Liver (tissue), 9 donors: ENCODE results near the gene IRGC. TPM values are rescaled to one million over a fixed set of nuclear protein-coding genes. Genes with fewer than 3 reads are reported as not detected.

ENCODE experiments used
- DNase-seq: peaks from one replicate; pipeline ENCODE4 v3.0.0-alpha.2; 2017; ENCODE audit warnings: low spot score
- H3K27ac ChIP-seq, 2 donors: one replicate each; pipeline ENCODE4 v1.7.0; 2013; ENCODE audit warnings: inconsistent platforms in 2 of 2, low read length in 2 of 2, control low read depth in 1 of 2, low read depth in 1 of 2, mild to moderate bottlenecking in 1 of 2
- H3K27me3 ChIP-seq, 4 donors: one replicate each; pipeline versions ENCODE4 v1.6.1 to v1.7.0; 2013; ENCODE audit warnings: low read length in 3 of 4, inconsistent platforms in 1 of 4, mild to moderate bottlenecking in 1 of 4, moderate library complexity in 1 of 4; ENCODE audit not compliant: control insufficient read depth in 4 of 4, insufficient read depth in 4 of 4
- H3K36me3 ChIP-seq, 4 donors: one replicate each; pipeline versions ENCODE4 v1.6.1 to v1.7.0; 2013; ENCODE audit warnings: low read length in 3 of 4, mild to moderate bottlenecking in 3 of 4, low read depth in 1 of 4, moderate library complexity in 1 of 4; ENCODE audit not compliant: control insufficient read depth in 4 of 4, insufficient read depth in 3 of 4
- H3K4me1 ChIP-seq, 4 donors: one replicate each; pipeline versions ENCODE4 v1.6.1 to v1.7.0; 2013; ENCODE audit warnings: low read length in 3 of 4, mild to moderate bottlenecking in 3 of 4, moderate library complexity in 1 of 4; ENCODE audit not compliant: control insufficient read depth in 4 of 4, insufficient read depth in 4 of 4
- H3K4me3 ChIP-seq, 3 donors: one replicate each; pipeline versions ENCODE4 v1.6.1 to v1.7.0; 2013; ENCODE audit warnings: low read length in 3 of 3, control low read depth in 1 of 3, low read depth in 1 of 3, mild to moderate bottlenecking in 1 of 3
- H3K9ac ChIP-seq, 2 donors: one replicate each; pipeline ENCODE4 v1.7.0; 2013; ENCODE audit warnings: low read length in 2 of 2, mild to moderate bottlenecking in 2 of 2, moderate library complexity in 2 of 2, control low read depth in 1 of 2, low read depth in 1 of 2
- H3K9me3 ChIP-seq, 4 donors: one replicate each; pipeline versions ENCODE4 v1.6.1 to v1.7.0; 2013; ENCODE audit warnings: low read length in 3 of 4; ENCODE audit not compliant: control insufficient read depth in 4 of 4
- CTCF ChIP-seq: fragments of 150-350 bp; IDR thresholded peaks from 2 replicates; pipeline ENCODE4 v1.5.1; 2017; ENCODE audit warnings: improper control_type of control experiment, low read depth, low read length; ENCODE audit not compliant: missing input control
- EGR1 ChIP-seq, 2 donors: IDR thresholded peaks; 2 replicates each; pipeline ENCODE4 v1.6.1; 2016 to 2018; ENCODE audit warnings: antibody characterized with exemption in 2 of 2, low read depth in 2 of 2
- FOXA1 ChIP-seq: IDR thresholded peaks from 2 replicates; pipeline ENCODE4 v1.6.1; 2016; ENCODE audit warnings: antibody characterized with exemption
- FOXA2 ChIP-seq: IDR thresholded peaks from 2 replicates; pipeline ENCODE4 v1.6.1; 2016; ENCODE audit warnings: antibody characterized with exemption
- GABPA ChIP-seq, 2 donors: IDR thresholded peaks in 1 of 2; conservative IDR thresholded peaks in 1 of 2; 2 replicates each; pipeline ENCODE4 v1.6.1; 2016; ENCODE audit warnings: antibody characterized with exemption in 2 of 2, mild to moderate bottlenecking in 1 of 2, moderate library complexity in 1 of 2
- HNF4A ChIP-seq, 2 donors: conservative IDR thresholded peaks; 2 replicates each; pipeline ENCODE4 v1.6.1; 2016; ENCODE audit warnings: antibody characterized with exemption in 2 of 2, mild to moderate bottlenecking in 2 of 2
- HNF4G ChIP-seq: IDR thresholded peaks from 2 replicates; pipeline ENCODE4 v1.6.1; 2016; ENCODE audit warnings: antibody characterized with exemption
- JUND ChIP-seq, 2 donors: IDR thresholded peaks; 2 replicates each; pipeline ENCODE4 v1.6.1; 2016; ENCODE audit warnings: antibody characterized with exemption in 2 of 2
- NR2F2 ChIP-seq: IDR thresholded peaks from 2 replicates; pipeline ENCODE4 v1.6.1; 2016; ENCODE audit warnings: antibody characterized with exemption
- RAD21 ChIP-seq, 2 donors: IDR thresholded peaks; 2 replicates each; pipeline ENCODE4 v1.6.1; 2016; ENCODE audit warnings: antibody characterized with exemption in 2 of 2, mild to moderate bottlenecking in 2 of 2
- RXRA ChIP-seq, 2 donors: IDR thresholded peaks; 2 replicates each; pipeline ENCODE4 v1.6.1; 2017 to 2018; ENCODE audit warnings: antibody characterized with exemption in 2 of 2, mild to moderate bottlenecking in 1 of 2
- SP1 ChIP-seq: IDR thresholded peaks from 2 replicates; pipeline ENCODE4 v1.6.1; 2018; ENCODE audit warnings: antibody characterized with exemption, mild to moderate bottlenecking
- TAF1 ChIP-seq: conservative IDR thresholded peaks from 2 replicates; pipeline ENCODE4 v1.6.1; 2016; ENCODE audit warnings: antibody characterized with exemption, mild to moderate bottlenecking
- YY1 ChIP-seq: IDR thresholded peaks from 2 replicates; pipeline ENCODE4 v1.6.1; 2016; ENCODE audit warnings: antibody characterized with exemption, mild to moderate bottlenecking
- WGBS: extraction: QIAGEN DNeasy Blood & Tissue Kit; methylation state at CpG from one replicate; pipeline ENCODE4 v1.1.7; 2013; 5-methylcytosine and 5-hydroxymethylcytosine counted together
- polyA plus RNA-seq, 2 donors: library from polyadenylated mRNA; stranded (reverse) in 1 of 2; unstranded in 1 of 2; fragments of 200-250 nt in 1 of 2; fragments of >200 nt in 1 of 2; fragmentation: Nextera tagmentation in 1 of 2; extraction: Ambion mirVana in 1 of 2; gene quantifications; one replicate each; pipeline versions ENCODE4 v1.2.1 to v1.2.3, GENCODE V29; 2013 to 2015
- total RNA-seq, 2 donors: library from RNA; depleted of rRNA; stranded (reverse); fragments of >200 nt; gene quantifications; one replicate each; pipeline ENCODE4 v1.2.3, GENCODE V29; 2014
- TF ChIP-seq, protein P1 (sequence below): IDR thresholded peaks from 2 replicates; pipeline ENCODE4 v1.6.1; 2016; ENCODE audit warnings: antibody characterized with exemption
- TF ChIP-seq, protein P2 (sequence below): IDR thresholded peaks from 2 replicates; pipeline ENCODE4 v1.6.1; 2016; ENCODE audit warnings: antibody characterized with exemption, mild to moderate bottlenecking
- TF ChIP-seq, protein P3 (sequence below): IDR thresholded peaks from 2 replicates; pipeline ENCODE4 v1.6.1; 2016; ENCODE audit warnings: antibody characterized with exemption
- TF ChIP-seq, protein P4 (sequence below): IDR thresholded peaks from 2 replicates; pipeline ENCODE4 v1.6.1; 2016; ENCODE audit warnings: antibody characterized with exemption
- donor health status: healthy.
- donor health status: healthy.
- donor health status: healthy.
- donor health status: healthy.
- donor health status: healthy.

IRGC gene
- total and polyA plus RNA-seq, 4 donors: not detected

DNA sequence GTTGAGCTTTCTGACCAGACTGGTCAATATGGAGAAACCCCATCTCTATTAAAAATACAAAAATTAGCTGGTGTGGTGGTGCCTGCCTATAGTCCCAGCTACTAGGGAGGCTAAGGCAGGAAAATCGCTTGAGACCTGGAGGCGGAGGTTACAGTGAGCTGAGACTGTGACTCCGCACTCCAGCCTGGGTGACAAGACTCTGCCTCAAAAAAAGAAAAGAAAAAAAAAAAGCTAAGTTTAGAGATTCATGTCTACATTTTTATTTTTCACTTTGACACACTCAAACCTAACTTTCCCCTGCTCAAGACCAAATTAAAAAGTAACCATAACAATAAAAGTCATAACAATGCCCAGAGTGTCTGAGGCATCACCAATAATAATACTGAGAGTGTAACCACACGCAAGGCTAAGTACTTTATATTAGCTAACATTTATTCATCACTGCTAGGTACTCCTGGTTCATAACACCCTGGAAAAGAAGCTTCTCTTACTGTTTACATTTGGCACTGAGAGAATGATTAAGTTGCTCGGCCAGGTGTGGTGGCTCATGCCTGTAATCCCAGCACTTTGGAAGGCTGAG is 5.7 kb downstream of the IRGC start (continued):
- TF ChIP-seq HNF4G: no peak

- WGBS: 58% methylated on average over 8 of the region's 8 CpGs
- no peak overlapping the region for H3K27ac ChIP-seq
- H3K4me3 ChIP-seq: no peak overlapping the region
- no peak for DNase-seq
- TF ChIP-seq HNF4A (conservative IDR thresholded peaks at IDR 0.05): no peak
- no peak for TF ChIP-seq YY1
- TF ChIP-seq NR2F2: no peak
- TF ChIP-seq RAD21 (IDR thresholded peaks at IDR 0.05): no peak
- TF ChIP-seq, protein P1, sequence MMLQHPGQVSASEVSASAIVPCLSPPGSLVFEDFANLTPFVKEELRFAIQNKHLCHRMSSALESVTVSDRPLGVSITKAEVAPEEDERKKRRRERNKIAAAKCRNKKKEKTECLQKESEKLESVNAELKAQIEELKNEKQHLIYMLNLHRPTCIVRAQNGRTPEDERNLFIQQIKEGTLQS: no peak
- no peak for TF ChIP-seq TAF1
- TF ChIP-seq SP1: no peak
- TF ChIP-seq, protein P2, sequence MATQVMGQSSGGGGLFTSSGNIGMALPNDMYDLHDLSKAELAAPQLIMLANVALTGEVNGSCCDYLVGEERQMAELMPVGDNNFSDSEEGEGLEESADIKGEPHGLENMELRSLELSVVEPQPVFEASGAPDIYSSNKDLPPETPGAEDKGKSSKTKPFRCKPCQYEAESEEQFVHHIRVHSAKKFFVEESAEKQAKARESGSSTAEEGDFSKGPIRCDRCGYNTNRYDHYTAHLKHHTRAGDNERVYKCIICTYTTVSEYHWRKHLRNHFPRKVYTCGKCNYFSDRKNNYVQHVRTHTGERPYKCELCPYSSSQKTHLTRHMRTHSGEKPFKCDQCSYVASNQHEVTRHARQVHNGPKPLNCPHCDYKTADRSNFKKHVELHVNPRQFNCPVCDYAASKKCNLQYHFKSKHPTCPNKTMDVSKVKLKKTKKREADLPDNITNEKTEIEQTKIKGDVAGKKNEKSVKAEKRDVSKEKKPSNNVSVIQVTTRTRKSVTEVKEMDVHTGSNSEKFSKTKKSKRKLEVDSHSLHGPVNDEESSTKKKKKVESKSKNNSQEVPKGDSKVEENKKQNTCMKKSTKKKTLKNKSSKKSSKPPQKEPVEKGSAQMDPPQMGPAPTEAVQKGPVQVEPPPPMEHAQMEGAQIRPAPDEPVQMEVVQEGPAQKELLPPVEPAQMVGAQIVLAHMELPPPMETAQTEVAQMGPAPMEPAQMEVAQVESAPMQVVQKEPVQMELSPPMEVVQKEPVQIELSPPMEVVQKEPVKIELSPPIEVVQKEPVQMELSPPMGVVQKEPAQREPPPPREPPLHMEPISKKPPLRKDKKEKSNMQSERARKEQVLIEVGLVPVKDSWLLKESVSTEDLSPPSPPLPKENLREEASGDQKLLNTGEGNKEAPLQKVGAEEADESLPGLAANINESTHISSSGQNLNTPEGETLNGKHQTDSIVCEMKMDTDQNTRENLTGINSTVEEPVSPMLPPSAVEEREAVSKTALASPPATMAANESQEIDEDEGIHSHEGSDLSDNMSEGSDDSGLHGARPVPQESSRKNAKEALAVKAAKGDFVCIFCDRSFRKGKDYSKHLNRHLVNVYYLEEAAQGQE: no peak
- no peak for TF ChIP-seq FOXA2
- TF ChIP-seq RXRA (IDR thresholded peaks at IDR 0.05): no peak
- TF ChIP-seq FOXA1: no peak
- no peak for TF ChIP-seq JUND (IDR thresholded peaks at IDR 0.05)
- TF ChIP-seq EGR1 (IDR thresholded peaks at IDR 0.05; ENCODE audit: low read depth in 2 of 2): no peak
- TF ChIP-seq HNF4G: no peak
- TF ChIP-seq, protein P3, sequence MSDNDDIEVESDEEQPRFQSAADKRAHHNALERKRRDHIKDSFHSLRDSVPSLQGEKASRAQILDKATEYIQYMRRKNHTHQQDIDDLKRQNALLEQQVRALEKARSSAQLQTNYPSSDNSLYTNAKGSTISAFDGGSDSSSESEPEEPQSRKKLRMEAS: no peak
- no peak for TF ChIP-seq GABPA (IDR thresholded peaks at IDR 0.05 in 1 of 2, conservative IDR thresholded peaks at IDR 0.05 in 1 of 2)
- TF ChIP-seq, protein P4, sequence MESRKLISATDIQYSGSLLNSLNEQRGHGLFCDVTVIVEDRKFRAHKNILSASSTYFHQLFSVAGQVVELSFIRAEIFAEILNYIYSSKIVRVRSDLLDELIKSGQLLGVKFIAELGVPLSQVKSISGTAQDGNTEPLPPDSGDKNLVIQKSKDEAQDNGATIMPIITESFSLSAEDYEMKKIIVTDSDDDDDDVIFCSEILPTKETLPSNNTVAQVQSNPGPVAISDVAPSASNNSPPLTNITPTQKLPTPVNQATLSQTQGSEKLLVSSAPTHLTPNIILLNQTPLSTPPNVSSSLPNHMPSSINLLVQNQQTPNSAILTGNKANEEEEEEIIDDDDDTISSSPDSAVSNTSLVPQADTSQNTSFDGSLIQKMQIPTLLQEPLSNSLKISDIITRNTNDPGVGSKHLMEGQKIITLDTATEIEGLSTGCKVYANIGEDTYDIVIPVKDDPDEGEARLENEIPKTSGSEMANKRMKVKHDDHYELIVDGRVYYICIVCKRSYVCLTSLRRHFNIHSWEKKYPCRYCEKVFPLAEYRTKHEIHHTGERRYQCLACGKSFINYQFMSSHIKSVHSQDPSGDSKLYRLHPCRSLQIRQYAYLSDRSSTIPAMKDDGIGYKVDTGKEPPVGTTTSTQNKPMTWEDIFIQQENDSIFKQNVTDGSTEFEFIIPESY: no peak
- no peak for TF ChIP-seq CTCF
- no peaks in the 10 kb centered on the region for H3K4me1 ChIP-seq
- no peaks in the 10 kb centered on the region for H3K9me3 ChIP-seq
- H3K27me3 ChIP-seq: no peaks in the 10 kb centered on the region
- no peak overlapping the region for H3K9ac ChIP-seq
- H3K36me3 ChIP-seq: peaks cover 0 to 7% (median 2%) of the 10 kb centered on the region in 4 donors
Observed at GRCh38 chr19:43723588-43723987, 7.7 kb downstream of the IRGC start.
